COLO829 (cell line): ENCODE measurements around the gene MAD1L1.
A peak's percentile ranks its signal among the peaks of the same experiment; 100 is the strongest.
"Not testable (repeated sequence)": the region's sequence is repeated elsewhere in the genome, so short reads cannot be mapped to it uniquely, and the experiment has no call there.

Source experiments
- DNase-seq: peaks from one replicate; pipeline ENCODE4 v3.0.0; 2012; ENCODE audit warnings: low spot score

MAD1L1 gene

GRCh38 chr7:1894313-1894900 is 338.3 kb downstream of the MAD1L1 start:
- DNase-seq, result no peak

GRCh38 chr7:1893451-1893850 is 339.3 kb downstream of the MAD1L1 start:
- no peak for DNase-seq

- DNase-seq, result no peak
Observed at GRCh38 chr7:1893036-1893435, 339.7 kb downstream of the MAD1L1 start.

GRCh38 chr7:1892011-1892965 is 340.5 kb downstream of the MAD1L1 start:
- no peak for DNase-seq

GRCh38 chr7:1890289-1891235 is 342.2 kb downstream of the MAD1L1 start:
- no peak for DNase-seq

GRCh38 chr7:1889556-1890181 is 343.1 kb downstream of the MAD1L1 start:
- no peak for DNase-seq

GRCh38 chr7:1889091-1889490 is 343.7 kb downstream of the MAD1L1 start:
- no peak for DNase-seq

GRCh38 chr7:1888425-1888824 is 344.3 kb downstream of the MAD1L1 start:
- no peak for DNase-seq

- DNase-seq, result no peak
Observed at GRCh38 chr7:1887251-1887650, 345.5 kb downstream of the MAD1L1 start.

GRCh38 chr7:1886361-1887064 is 346.2 kb downstream of the MAD1L1 start:
- no peak for DNase-seq

- no peak for DNase-seq
Observed at GRCh38 chr7:1885465-1886226, 347.1 kb downstream of the MAD1L1 start.

GRCh38 chr7:1884583-1885350 is 348.0 kb downstream of the MAD1L1 start:
- no peak for DNase-seq

- no peak for DNase-seq
Observed at GRCh38 chr7:1883834-1884582, 348.7 kb downstream of the MAD1L1 start.

- peak; percentile 26 for DNase-seq
Observed at GRCh38 chr7:1883031-1883761, 349.5 kb downstream of the MAD1L1 start.

GRCh38 chr7:1882451-1882850 is 350.3 kb downstream of the MAD1L1 start:
- DNase-seq, result no peak

- DNase-seq, result no peak
Observed at GRCh38 chr7:1881946-1882345, 350.8 kb downstream of the MAD1L1 start.

GRCh38 chr7:1876641-1877040 is 356.1 kb downstream of the MAD1L1 start:
- DNase-seq, result not testable (repeated sequence)
